ENCODE measurements around the gene RPL37A.

GRCh38 chr2:216490061-216490460, 8.6 kb upstream of the RPL37A start:
- TF ChIP-seq POLR2A (IDR thresholded peaks at IDR 0.05; ENCODE audit: low read depth, low read length) = no peak
- no peak for TF ChIP-seq POLR2AphosphoS5 (IDR thresholded peaks at IDR 0.05; ENCODE audit: low read depth, low read length)
- no peak for TF ChIP-seq TAF1 (IDR thresholded peaks at IDR 0.05; ENCODE audit: low read depth, low read length)
- TF ChIP-seq SPI1 (IDR thresholded peaks at IDR 0.05; ENCODE audit: low read depth, low read length) = no peak
- no peak for TF ChIP-seq POU2F2 (IDR thresholded peaks at IDR 0.05; ENCODE audit: low read depth, low read length)
- no peak for TF ChIP-seq PAX5 (IDR thresholded peaks at IDR 0.05; ENCODE audit: insufficient read depth, low read length, severe bottlenecking)
